Measurements from ENCODE around the gene SNORC.

- TF ChIP-seq CTCF (IDR thresholded peaks at IDR 0.05) (no peak), POLR2A (IDR thresholded peaks at IDR 0.05) (no peak), POLR2AphosphoS5 (IDR thresholded peaks at IDR 0.05) (no peak)
These were observed 22.8 kb downstream of the SNORC start for GRCh38 chr2:232892843-232893242.

Data from prostate gland (tissue), 2 donors.